GM10266 (cell line): ENCODE results near the gene MMP14.

ENCODE experiments used
- DNase-seq: peaks from one replicate; pipeline ENCODE4 v3.0.0; 2012; ENCODE audit errors: extremely low spot score
- TF ChIP-seq, protein P1 (sequence below): IDR thresholded peaks from 2 replicates; pipeline ENCODE4 v1.5.1; 2012; ENCODE audit warnings: mild to moderate bottlenecking, low read depth; ENCODE audit not compliant: control insufficient read depth, insufficient read depth; ENCODE audit errors: missing control alignments

MMP14 gene

DNA sequence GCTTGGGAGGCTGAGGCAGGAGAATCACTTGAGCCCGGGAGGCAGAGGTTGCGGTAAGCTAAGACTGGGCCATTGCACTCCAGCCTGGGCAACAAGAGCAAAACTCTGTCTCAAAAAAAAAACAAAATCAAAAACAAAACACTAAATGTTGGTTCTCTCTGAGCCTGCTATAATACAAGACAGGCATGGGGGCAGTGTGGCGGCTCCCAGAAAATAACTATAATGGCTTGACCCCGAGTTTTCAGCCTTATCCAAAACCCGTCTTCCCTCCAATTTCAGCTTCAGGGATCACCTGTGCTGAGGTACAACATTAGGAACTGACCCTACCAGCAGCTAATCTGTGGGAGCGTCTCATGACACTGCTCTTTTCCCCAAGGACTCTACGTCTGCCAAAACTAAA lies 22.0 kb upstream of the MMP14 start:
- DNase-seq: no peak
- TF ChIP-seq, protein P1, sequence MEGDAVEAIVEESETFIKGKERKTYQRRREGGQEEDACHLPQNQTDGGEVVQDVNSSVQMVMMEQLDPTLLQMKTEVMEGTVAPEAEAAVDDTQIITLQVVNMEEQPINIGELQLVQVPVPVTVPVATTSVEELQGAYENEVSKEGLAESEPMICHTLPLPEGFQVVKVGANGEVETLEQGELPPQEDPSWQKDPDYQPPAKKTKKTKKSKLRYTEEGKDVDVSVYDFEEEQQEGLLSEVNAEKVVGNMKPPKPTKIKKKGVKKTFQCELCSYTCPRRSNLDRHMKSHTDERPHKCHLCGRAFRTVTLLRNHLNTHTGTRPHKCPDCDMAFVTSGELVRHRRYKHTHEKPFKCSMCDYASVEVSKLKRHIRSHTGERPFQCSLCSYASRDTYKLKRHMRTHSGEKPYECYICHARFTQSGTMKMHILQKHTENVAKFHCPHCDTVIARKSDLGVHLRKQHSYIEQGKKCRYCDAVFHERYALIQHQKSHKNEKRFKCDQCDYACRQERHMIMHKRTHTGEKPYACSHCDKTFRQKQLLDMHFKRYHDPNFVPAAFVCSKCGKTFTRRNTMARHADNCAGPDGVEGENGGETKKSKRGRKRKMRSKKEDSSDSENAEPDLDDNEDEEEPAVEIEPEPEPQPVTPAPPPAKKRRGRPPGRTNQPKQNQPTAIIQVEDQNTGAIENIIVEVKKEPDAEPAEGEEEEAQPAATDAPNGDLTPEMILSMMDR: no peak

DNA sequence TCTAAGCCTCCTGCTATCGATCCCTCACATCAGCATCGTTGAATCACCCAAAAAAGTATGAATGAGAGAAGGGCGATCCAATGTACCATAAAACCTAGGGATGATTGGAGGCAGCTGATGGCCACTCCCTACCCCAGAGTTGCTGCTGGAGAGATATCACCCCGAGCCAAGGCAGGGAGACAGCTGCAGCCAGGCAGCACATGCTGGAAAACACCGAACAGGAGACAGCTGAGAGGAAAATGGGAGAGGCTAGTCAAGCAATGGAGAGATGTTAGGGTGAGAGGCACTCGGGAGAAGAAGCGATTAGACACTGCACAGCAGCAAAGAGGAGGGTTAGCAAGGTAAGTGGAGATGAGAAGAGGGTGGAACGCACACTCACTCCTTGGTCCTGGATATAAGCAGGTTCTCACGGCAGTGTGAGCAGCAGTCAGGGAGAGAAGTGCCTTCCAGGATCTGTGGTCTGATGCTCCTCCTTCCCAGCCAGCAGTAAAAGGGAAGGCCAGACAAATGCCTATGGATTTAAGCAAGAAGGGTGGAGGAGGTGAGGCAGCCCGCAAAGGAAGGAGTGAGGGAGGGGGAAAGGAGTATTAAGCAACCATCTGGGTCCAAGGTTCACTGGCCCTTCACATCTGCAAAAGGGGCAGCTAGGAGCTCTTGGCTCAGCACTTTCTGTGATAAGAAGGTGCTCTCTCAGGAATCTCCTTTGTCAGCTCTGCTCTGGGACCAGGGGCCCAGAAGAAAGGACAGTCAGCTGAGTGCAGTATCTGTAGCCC lies 21.3 kb upstream of the MMP14 start, which contains the start of gene SLC7A7:
SLC7A7 (minus strand) TSS at position 495 of the 773 bp plus-strand sequence. CDS start 2,037 bp downstream, outside the sequence.
- TF ChIP-seq, protein P1: no peak
- no peak for DNase-seq

DNA sequence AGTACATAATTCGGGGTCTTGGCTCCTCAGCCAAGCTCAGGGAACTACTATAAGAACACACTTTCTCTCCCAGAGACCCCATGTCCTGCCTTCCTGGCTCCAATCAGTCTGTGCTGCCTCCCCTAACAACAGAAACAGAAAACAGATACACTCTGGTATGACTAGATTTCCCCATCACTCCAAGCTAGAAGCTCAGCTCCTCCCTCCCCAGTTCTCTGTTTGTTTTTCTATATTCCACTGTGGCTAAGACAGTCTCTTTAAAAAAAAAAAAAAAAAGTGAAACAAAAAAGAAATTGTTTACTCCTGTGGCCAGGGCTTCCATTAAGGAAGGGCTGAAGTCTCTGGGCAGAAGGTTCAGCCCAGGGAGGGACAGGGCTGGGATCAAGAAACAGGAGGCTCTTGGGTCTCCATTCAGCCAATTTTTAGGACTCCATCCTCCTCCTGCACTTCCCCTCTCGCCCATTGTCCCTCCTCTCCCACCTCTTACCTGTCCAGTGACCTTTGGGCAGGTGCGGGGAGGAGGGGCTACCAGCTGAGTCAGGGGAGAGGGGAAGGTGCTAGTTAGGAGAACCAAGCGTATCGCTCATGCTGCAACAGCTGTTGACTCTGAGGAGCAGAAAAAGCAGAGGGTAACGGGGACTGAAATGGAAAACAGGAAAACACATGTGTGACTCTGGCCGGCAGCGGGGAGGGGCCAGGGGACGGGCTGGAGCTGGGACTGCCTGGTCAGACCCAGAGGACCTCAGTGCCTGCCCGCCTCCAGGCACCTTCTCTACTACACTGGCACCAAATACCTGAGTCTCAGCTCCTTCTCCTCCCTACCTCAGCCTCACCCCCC lies 17.0 kb upstream of the MMP14 start:
- TF ChIP-seq, protein P1: no peak
- DNase-seq: no peak

DNA sequence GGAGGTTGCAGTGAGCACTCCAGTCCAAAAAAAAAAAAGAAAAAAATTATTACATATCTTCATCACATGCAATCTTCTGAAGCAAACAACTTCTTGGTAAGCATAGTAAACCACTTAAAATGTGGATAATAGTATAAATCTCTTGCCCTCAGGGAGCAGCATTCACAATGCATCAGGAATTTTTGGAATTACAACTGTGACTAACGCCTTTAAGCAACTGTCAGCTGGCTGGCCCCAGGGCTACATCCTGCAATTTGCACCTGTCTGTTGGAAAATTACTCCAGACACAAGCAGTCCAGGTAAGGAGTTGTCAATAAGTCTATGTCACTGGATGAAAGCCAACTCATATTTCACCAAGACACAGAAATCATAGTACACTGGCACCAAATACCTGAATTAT lies 15.7 kb upstream of the MMP14 start:
- no peak for DNase-seq
- TF ChIP-seq, protein P1: no peak

DNA sequence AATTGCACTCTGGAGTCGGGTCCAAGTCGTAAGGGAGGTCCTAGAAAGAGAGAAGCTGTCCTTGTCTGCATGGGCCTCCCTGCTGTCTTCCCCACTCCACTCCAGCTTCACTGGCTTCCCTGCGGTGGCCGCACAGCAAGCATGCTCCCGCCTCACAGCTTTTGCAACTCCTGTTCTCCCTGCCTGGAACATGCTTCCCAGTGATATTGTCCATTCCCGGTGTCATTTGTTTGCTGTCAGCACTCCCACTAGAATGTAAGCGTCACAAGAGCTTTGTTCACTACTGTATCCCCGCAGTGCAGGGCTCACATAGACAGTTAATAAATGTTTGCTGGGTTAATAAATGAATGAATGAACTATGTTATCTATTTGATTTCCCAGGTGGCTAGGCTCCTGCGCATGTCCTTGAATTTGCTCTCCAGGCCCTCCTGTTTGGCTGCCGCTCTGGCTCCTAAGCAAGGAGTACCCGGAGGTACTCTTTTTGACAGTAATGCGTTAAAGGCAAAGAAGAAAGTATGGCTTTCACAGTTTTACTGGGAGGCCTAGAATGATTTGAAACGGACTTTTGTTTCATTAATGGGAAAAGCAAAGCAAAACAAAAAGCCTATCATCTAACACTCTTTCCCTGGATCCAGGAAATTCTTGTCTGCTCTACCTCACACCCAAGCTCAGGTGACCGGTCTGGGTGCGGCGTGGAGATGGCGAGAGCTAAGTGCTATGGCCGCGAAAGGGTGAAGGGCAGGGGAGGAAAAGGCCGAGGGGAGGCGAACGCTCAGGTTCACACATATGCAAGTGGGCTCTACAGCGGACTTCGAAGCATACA lies 15.0 kb upstream of the MMP14 start:
- no peak for DNase-seq

DNA sequence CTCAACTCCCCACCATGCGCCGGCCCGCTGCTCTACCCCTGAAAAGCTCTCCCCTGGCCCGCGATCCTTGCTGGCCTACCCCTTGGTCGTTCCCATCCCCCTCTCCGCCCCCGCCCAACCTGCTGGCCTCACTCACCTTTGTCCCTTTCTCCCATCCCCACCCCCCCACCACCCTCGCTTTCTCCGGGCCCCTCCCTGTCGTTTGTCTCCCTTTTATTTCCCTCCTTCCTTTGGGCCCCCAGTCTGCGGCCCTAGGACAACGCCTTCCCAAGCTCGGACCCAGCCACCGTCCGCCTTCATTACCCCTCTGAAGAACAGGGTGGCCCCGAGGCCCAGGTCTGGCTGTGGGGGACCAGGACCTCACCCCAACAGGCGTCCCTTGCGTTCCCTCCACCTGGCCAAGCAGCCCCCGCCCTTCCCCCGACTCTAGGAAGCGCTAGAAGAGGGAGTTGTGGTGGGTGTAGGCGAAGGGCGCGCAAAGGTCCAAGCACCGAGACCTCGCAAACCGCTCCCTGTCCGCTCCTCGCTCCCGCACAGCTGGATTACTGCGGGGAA lies 14.3 kb upstream of the MMP14 start:
- TF ChIP-seq, protein P1: no peak
- no peak for DNase-seq

More for the DNA sequence above, 15.0 kb upstream of the MMP14 start:
- TF ChIP-seq, protein P1: no peak
